AG09309 (cell line): ENCODE measurements around the gene NKX2-2.

ENCODE experiments used
- DNase-seq: peaks from one replicate; pipeline ENCODE4 v3.0.0-alpha.2; 2010; ENCODE audit warnings: low read depth
- H3K4me3 ChIP-seq: 2 replicates; pipeline ENCODE4 v1.5.1; 2011; ENCODE audit warnings: mild to moderate bottlenecking, low read depth, low read length, moderate library complexity; ENCODE audit not compliant: control insufficient read depth
- TF ChIP-seq, protein P1 (sequence below): IDR thresholded peaks from 2 replicates; pipeline ENCODE4 v1.5.1; 2011; ENCODE audit warnings: mild to moderate bottlenecking, low read depth, low read length, inconsistent platforms; ENCODE audit not compliant: insufficient read depth, control insufficient read depth; ENCODE audit errors: missing control alignments

Gene NKX2-2

DNA sequence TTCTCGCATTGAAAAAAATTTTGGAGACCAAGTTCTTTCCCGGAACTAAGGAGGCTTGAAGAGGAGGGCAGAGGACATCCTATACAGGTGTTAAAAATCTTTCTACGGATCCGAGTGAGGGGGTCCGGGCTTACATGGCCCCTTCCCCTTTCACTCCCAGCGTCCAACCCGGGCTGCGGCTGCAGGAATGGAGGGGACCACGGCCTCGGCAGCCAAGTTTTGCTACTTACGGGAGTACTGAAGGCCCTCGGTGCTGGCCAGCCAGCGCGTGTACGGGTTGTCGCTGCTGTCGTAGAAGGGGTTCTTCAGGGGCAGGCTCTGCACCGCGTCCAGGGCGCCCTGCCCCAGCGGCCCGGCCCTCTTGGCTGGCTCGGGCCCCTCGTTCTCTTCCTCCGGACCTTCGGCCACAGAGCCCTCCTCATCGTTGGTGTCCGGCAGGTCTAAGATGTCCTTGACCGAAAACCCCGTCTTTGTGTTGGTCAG is 642 bp downstream of the NKX2-2 start:
- TF ChIP-seq, protein P1, sequence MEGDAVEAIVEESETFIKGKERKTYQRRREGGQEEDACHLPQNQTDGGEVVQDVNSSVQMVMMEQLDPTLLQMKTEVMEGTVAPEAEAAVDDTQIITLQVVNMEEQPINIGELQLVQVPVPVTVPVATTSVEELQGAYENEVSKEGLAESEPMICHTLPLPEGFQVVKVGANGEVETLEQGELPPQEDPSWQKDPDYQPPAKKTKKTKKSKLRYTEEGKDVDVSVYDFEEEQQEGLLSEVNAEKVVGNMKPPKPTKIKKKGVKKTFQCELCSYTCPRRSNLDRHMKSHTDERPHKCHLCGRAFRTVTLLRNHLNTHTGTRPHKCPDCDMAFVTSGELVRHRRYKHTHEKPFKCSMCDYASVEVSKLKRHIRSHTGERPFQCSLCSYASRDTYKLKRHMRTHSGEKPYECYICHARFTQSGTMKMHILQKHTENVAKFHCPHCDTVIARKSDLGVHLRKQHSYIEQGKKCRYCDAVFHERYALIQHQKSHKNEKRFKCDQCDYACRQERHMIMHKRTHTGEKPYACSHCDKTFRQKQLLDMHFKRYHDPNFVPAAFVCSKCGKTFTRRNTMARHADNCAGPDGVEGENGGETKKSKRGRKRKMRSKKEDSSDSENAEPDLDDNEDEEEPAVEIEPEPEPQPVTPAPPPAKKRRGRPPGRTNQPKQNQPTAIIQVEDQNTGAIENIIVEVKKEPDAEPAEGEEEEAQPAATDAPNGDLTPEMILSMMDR, result no peak
- no peak for DNase-seq
- no peak overlapping the region for H3K4me3 ChIP-seq

DNA sequence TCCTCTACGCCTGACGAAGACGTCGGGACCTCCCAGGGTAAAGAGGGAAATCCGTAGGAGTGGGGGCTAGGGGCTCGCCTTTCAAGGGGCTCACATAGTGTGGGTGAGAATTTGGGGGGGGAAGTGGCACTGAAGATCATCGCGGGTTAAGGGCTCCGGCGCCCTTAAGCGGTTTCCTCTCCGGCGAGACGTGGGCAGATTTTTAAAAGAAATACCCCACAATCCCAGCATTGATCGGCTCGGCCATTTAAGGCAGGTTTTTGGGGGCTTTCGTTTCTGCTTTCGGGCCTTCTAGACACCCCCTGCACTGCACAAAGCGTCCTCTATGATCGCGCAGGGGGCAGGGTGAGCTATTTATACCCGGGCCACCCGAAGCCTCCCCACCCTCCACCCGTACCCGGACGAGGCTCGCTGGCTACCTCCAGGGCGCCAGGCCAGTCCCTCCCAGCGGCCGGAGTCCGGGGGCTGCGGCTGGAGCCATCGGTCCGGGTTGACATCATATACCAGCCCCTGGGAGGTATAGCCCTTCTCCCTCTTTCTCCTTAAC is 1.2 kb downstream of the NKX2-2 start:
- DNase-seq, result no peak
- TF ChIP-seq, protein P1, result no peak
- H3K4me3 ChIP-seq, result peak overlapping the region; percentile 37

DNA sequence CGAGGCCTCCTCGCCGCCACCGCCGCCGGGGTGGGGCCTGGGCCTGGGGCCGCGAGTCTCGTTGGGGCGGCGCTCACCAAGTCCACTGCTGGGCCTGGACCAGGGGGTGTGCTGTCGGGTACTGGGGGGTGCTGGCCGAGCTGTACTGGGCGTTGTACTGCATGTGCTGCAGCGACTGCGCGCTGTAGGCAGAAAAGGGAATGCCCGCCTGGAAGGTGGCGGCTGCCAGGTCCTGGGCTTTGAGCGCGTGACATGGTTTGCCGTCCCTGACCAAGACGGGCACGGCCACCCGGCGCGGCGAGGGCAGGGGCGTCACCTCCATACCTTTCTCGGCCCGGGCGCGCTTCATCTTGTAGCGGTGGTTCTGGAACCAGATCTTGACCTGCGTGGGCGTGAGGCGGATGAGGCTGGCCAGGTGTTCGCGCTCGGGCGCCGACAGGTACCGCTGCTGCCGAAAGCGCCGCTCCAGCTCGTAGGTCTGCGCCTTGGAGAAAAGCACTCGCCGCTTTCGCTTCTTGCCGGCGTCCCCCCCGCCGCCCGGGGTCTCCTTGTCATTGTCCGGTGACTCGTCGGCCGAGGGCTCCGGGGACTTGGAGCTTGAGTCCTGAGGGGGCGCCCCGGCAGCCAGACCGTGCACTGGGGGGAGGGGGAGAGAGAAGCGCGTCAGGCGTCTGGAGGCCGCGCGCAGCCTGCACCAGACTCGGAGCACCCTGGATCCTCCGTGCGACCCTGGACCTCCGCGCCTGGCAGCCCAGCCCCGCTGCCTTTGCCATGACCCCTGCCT is 1.8 kb downstream of the NKX2-2 start:
- TF ChIP-seq, protein P1, result no peak
- DNase-seq, result no peak
- H3K4me3 ChIP-seq, result peak overlapping the region; percentile 37

DNA sequence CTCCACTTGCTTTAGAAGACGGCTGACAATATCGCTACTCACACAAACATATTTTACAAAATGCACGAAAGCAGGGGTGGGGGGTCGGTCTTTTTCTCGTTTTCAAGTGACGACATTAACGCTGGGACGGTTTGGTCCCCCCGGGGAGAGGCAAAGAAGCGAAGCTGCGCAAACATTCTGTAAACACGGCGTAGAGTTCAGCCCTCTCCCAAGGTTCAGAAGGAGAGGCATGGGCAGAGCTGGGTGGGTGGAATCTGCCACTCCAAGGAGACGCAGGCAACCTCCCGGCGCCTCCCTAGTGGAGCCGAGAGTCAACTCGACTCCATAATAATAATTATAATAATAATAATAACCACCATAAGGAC is 2.4 kb downstream of the NKX2-2 start:
- TF ChIP-seq, protein P1, result no peak
- DNase-seq, result no peak
- no peak overlapping the region for H3K4me3 ChIP-seq

DNA sequence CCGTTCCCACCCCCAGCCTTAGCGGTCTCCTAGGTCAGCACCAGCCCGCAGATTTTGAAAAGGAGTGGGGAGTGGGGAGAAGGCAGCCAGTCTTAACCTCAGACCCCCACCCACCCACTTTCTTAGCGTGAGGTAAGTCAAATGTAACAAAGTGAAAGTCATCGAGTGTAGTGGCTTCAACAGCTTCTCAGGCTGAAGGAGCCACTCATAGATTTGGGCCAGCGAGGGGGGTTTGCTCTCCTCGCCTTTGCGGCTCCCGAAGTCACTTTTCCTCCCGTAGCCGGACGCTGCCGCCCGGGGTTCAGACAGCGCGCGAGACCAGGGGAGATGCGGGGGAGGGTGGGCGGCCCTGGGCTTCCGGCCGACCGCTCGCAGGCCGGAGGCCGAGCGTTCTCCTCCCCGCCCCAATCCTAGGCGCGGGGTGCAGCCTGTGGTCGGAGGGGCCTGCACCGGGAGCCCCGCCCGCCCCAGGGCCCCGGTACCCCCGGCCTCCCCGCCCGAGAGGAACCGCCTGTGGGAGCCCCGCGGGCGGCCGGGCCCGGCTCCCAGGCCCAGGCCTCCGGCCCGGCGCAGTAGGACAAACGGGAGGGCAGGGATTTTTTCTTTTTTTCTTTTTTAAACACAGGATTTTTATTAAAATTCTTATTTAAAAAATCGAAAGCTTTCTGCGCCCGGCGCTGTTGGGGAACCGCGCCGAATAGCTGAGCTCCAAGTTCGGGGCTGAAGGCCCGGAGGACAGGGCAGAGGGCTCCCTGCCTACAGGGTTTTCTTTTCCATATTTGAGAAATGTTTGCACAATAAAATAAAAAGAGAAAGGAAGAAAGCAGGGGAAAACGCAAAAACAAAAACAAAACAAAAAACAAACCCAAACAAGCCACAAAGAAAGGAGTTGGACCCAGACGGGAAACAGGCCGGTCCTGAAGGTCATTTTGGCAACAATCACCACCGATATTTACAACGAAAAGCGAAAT is 3.2 kb downstream of the NKX2-2 start:
- DNase-seq, result no peak
- TF ChIP-seq, protein P1, result no peak
- H3K4me3 ChIP-seq, result peak overlapping the region; percentile 47

DNA sequence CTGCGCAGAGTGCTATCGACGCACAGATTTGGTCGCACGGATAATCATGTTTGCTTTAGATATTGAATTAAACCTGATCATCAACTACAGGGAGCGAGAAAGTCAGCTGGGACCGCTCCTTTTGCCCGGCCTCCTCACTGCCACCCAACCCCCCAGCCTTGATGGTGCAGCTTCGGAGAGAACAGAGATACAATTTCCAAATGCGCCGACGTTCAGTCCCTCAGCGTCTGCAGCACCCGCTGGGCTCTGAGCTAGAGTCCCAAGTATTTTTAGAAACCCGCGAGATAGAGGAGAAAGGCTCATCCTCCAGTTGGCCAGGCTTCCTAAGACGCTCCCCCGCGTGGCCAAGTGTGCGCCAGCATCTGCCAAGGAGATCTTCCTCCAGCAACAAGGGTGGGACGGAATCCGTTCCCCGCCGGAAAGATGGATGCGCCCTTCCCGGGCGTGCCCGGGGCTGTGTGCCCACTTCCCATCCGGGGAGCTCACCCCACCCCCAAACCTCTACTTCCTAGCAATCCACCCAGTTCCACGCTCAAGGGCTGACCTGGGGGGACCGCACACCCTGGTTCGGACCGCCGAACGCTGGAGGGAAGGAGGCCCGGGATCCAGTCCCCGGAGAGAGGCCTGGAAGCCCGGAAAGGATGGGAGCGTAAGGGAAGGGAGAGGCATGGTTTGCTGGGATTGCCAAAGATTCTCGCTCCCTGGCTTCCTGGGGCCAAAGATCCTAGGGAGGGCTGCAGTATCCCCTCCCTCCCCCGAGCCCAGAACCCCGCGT is 4.1 kb downstream of the NKX2-2 start:
- peak; percentile 17 for DNase-seq
- TF ChIP-seq, protein P1, result peak; percentile 52
- peak overlapping the region; percentile 47 for H3K4me3 ChIP-seq
